HG02571 (cell line): ENCODE measurements around the gene ANO2.

Experiments used
- ATAC-seq: cut with Tn5 transposase; IDR thresholded peaks from one replicate; pipeline ENCODE4 v1.9.1; 2021; ENCODE audit warnings: mild to moderate bottlenecking, moderate library complexity; ENCODE audit not compliant: unreplicated experiment

ANO2 gene

GRCh38 chr12:5964913-5965900 lies 20.1 kb upstream of the ANO2 start:
- no peak for ATAC-seq

DNA sequence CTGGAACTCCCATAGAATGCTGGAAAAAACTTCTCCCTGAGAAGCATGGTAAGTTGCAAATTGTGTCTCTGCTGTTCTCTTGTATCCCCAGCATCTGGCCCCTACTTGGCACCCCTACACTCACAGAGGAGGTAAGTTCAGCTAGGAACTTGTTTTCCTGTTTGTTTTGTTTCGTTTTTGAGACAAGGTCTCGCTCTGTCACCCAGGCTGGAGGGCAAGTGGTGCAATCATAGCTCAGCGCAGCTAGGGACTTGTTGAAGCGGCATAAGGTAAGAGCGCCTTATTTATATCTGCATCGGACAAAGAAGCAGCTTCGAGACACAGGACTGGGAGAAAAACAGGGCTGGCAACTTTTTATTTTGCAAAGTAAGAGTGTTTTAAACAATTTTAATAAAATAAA lies 18.5 kb upstream of the ANO2 start:
- no peak for ATAC-seq

DNA sequence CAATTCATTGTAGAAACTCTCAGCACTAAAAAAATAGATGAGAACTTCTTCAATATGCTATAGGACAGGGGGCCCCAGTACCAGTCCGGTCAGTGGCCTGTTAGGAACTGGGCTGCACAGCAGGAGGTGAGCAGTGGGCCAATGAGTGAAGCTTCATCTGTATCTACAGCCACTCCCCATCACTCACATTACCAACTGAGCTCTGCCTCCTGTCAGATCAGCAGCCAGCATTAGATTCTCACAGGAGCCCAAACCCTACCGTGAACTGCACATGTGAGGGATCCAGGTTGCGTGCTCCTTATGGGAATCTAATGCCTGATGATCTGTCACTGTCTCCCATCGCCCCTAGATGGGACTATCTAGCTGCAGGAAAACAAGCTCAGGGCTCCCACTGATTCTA lies 15.7 kb upstream of the ANO2 start:
- ATAC-seq: no peak

GRCh38 chr12:5956987-5957386 lies 11.9 kb upstream of the ANO2 start:
- no peak for ATAC-seq

DNA sequence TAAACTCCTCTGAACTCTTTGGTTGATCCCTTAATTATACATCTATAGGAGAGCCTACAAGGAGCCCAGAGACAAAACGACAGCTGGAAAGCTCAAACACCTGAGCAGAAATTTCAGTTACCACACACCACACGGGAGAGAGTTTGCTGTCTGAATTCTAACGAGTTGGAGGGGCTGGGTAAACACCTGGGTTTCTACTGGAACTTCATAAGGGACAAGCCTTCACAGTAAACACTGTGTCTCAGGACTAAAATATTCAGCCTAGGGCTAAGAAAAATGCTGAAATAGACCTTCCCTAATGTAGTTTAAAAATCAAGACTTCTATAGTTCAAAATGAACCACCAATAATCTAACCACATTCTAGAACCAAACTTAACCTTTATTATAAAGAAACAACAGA lies 9.6 kb upstream of the ANO2 start:
- no peak for ATAC-seq

GRCh38 chr12:5953835-5954586 lies 9.0 kb upstream of the ANO2 start:
- no peak for ATAC-seq

GRCh38 chr12:5952031-5952430 lies 7.0 kb upstream of the ANO2 start:
- no peak for ATAC-seq

DNA sequence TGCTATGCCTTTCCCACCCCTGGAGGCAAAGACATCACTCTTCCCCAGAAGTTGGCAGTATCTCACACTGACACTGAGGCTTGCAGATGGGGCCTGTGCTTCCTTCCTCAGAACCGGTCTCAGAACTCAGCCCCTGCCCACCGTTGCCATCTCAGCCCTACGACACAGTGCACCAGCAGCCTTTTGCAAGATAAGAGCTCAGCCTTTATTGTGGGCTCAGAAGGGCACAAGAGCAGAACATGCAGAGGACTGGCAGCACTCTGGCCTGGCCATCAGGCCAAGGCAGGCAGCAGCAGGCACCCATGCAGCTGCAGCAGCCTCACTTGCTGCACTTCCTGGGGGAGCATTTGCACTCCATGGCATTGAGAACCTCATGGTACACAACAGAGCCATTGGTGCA lies 3.6 kb upstream of the ANO2 start:
- ATAC-seq: no peak

DNA sequence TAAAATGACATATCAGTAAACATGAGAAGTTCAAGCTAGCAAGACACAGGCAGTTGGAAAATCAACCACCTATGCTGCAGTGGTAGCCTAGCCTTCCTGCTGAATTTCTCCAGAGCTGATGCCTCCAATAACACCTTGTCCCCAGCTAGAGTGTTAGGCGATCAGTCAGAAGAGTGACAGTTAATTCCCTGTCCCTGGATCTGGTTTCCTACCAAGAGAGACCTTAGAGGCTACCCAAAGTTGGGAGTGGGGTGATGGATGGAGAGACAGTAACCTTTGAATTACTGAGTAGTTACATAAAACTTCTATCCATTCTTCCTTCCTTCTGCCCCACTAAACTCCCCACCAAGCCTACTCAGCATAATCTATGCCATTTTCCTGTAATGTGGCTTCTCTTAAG lies 1.9 kb upstream of the ANO2 start:
- ATAC-seq: no peak

GRCh38 chr12:5946388-5946787 lies 1.3 kb upstream of the ANO2 start:
- ATAC-seq: no peak

GRCh38 chr12:5944688-5945070 lies 380 bp downstream of the ANO2 start:
- no peak for ATAC-seq

DNA sequence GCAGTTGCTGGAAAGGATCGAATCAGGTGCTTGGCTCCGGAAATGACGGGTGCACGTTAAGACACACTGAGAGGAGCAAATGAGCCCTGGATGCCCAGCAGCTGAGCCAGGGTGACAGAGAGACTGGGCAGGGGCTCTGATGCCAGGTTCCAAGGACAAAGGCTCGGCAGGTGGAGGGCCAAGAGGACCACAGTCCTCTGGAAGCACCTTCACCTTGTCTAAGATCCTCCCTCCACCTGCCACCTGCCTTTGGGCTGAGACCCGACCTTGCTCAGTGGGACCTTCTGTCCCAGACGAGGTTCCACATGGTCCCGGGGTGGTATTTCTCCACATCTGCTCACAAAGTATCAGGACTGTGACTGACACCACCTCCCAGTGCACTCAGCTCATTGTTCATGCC lies 1.0 kb downstream of the ANO2 start:
- ATAC-seq: no peak

GRCh38 chr12:5941907-5942306 lies 3.2 kb downstream of the ANO2 start:
- no peak for ATAC-seq

DNA sequence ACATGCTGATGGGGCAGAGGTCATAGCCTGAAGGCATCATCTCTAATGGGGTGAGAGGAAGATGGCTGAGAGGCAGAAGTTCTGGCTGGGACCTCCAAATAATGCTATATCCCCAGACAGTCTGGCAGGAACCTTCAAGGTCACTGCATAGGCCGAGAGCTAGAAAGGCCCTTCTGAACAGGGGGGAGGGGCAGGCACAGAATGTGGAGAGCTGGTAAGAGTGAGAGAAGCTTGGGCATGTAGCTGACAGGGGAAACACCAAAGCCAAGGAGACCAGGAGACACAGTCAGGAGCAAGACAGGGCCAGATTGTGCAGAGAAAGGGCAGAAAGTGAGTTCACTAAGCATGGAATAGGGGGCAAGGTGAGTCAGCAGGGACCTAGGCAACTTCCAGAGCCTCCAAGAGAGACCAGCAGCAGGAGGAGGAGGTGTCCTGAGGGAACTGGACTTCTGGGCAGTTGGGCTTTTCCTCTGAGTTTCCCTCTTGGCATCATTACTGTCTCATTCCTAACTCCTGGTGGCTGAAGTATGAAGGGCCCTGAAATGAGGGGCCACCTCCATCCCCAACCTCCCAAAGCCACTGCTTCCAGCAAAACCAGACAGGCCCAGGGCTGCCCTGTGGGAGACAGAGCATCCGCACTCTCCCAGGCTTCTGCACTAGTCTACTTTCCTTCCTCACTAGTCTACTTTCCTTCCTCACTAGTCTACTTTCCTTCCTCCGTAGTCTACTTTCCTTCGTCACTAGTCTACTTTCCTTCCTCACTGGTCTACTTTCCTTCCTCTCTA lies 17.1 kb downstream of the ANO2 start:
- ATAC-seq: no peak

GRCh38 chr12:5925646-5926045 lies 19.4 kb downstream of the ANO2 start:
- ATAC-seq: no peak

- no peak for ATAC-seq
Measured at GRCh38 chr12:5924342-5924741, 20.7 kb downstream of the ANO2 start.

DNA sequence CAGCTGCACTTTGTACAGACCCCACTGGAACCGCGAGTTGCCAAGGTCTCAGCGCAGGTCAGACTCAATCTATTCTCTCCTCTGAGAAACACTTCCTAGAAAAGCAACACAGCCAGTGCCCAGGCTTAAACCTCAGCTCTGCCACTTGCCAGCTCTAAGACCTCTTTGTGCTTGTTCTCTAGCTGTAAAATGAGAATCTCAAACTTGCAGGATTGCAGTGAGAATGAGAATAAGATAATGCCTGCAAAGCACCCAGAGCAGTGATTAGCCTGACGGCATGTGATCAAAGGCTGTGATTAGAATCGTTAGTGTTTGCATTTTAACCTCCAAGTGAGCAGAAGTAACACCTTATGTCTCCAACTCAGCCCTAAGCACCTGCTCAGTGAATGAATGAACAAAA lies 21.3 kb downstream of the ANO2 start:
- ATAC-seq: no peak

- ATAC-seq: no peak
Measured at GRCh38 chr12:5923043-5923605, 21.9 kb downstream of the ANO2 start.

DNA sequence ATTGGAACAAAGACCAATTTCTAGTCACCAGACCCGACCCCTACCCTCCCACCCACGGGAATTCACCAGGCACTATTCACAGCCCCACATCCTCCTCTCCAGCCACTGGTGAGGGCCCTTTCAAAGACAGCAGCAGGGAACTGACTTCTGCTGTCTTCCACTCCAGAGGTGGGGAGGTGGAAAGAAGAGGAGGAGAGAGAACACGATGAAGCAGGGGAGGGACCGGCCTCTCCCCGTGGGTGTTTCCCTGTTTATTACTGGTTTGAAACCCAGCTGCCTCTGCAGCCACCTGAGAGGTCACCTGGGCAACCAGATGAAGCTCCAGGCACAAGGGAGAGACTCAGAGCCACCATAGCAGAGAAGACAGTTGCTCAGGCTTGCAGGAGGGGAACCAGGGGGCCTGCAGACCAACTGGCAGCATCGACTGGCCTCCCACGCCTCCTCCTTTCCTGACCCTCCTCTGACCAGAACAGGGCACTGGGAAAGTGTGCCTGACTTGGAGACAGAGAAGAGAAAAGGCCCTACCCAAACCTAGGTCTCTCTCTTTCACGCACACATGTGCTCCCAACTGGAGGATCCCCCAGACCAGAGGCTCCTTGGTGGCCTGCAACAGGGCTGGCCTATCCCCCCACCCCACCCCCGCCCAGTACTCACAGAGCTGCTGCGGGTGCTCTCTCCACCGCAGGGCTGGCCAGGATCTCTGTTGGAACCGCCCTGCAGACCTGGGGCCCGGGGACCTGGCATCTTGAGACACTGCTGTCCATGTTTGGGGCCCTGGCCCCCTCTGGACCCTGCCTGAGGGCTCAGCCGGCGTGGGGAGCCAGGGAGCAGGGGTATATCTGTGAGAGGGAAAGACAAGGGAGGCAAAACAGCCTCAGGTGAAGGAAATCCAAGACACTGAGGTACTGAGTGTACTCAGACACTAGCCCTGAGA lies 22.8 kb downstream of the ANO2 start:
- ATAC-seq: no peak
